NCI-H187 treated with DMSO at 0.1 percent for 48 hours (cell line): Measurements from ENCODE around the gene CRELD2.

Source experiments
- DNase-seq: peaks from one replicate; lab custom pipeline; 2025; lab: John Stamatoyannopoulos, UW

Gene CRELD2

GRCh38 chr22:49946612-49947295, 28.3 kb downstream of the CRELD2 start:
- no peak for DNase-seq

GRCh38 chr22:49947296-49947622, 28.8 kb downstream of the CRELD2 start:
- no peak for DNase-seq

- no peak for DNase-seq
These were observed 29.9 kb downstream of the CRELD2 start for GRCh38 chr22:49948116-49948957.

DNA sequence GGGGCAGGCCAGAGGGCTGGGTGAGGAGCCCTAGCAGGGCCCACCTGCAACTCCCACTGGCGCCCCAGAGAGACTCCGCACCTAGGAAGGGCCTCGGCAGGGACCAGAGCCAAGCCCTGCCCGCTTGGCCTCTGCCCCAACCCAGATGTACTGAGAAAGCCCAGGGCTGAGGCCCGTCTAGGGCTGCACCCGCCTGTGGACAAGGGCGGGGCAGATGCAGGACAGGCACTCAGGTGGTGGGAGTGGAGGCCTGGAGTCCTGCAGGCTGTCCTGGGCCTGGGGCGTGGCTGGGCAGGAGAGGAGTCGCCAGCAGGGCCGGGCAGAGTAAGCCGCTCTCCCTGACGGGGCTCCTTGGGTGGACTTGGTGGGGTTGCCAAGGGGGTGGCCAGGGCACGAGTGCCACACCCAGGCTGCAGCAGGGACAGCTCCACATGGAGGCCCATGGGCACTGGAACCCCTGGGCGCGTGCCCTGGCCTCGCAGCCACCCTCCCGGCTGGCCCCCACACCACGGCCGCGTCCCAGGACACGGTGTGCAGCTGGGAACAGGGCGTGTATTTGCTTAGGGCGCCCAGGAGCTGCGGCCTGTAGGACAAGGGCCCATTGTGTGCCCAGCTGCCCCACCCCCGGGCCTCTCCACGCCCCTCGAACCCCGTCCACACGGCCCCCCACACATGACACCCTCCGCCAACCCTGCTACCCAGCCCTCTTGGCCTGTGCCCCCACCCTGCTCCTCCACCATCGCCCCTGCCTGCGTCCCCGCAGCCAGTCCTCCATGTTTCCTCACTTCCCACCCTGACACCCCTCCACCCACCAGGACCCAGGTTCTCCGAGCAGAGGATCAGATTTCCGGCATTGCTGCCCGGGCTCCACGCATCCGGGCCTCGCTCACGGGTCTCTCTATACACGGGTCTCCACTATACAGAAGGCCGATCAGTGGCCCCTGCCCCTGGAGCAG, 30.8 kb downstream of the CRELD2 start:
- no peak for DNase-seq

- no peak for DNase-seq
These were observed 31.5 kb downstream of the CRELD2 start for GRCh38 chr22:49949914-49950292.

GRCh38 chr22:49950396-49950994, 32.1 kb downstream of the CRELD2 start:
- no peak for DNase-seq

GRCh38 chr22:49951000-49951677, 32.7 kb downstream of the CRELD2 start:
- no peak for DNase-seq

- DNase-seq, result no peak
These were observed 33.2 kb downstream of the CRELD2 start for GRCh38 chr22:49951678-49951985.

DNA sequence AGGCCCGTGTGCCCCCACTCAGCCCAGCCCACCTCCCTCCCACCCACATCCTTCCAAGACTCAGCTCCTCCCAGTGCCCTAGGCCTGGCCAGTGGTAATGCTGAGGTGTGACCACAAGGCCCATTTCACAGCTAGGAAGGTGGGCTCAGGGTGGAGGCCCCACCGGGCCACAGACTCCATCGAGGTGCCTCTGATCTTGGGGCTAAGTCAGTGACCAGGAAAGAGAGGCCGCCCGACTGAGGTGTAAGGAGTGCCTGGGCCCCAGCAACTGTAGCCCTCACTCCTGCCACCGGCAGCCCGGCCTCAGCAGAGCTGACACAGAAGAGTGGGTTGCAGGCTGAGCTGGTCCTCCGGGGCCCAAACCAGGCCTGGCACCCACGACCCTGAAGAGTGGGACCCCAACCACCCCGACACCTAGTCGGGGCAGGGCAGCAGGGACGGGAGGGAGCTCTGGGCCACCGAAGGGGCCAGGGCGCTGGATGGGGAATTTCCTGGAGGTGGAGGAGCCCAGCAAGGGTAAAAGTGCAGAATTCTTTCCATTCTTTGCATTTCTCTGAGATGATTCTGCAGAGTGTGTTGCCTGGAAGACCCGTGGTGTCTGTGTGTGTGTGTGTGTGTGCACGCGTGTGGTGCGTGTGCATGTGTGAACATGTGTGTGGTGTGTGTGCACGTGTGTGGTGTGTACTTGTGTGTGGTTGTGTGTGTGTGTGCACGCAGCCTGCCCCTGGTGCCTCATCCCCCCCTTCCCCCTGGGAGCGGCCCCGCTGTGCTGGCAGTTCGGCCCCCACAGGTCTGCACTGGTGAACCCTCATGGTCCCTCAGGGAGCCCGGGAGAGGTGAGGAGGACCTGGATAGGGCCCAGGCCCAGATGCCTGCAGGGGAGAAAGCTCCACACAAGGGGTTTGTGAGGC, 33.8 kb downstream of the CRELD2 start:
- DNase-seq, result no peak

DNA sequence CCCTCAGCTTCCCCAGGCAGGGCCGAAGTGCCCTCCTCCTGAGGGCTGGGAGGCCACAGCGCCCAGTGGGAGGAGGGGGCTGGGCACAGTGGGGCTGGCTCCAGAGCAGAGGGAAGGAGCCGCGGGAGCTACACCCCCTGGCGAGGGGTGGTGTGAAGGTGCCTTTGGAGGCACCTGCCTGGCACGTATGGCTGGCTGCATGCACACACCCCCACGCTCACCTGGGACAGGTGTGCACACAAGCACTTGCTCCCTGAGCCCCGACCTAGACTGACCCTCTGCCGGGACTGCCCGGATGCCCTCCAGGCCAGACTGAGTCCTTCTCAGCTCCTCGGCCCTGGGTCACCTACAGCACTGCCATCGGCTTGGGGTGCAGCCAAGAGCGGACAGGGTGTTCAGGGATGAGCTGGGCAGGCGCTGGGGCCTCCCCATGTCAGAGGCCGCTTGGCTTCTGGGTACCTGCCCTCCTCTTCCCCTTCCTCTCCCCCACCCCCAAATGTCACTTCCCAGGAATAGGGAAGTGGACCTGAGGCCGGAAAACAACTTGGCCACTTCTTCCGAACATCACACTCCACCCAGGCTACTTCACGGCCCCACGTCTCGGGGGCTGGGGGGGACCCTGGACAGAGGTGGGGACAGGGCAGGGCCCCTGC, 34.7 kb downstream of the CRELD2 start:
- no peak for DNase-seq

DNA sequence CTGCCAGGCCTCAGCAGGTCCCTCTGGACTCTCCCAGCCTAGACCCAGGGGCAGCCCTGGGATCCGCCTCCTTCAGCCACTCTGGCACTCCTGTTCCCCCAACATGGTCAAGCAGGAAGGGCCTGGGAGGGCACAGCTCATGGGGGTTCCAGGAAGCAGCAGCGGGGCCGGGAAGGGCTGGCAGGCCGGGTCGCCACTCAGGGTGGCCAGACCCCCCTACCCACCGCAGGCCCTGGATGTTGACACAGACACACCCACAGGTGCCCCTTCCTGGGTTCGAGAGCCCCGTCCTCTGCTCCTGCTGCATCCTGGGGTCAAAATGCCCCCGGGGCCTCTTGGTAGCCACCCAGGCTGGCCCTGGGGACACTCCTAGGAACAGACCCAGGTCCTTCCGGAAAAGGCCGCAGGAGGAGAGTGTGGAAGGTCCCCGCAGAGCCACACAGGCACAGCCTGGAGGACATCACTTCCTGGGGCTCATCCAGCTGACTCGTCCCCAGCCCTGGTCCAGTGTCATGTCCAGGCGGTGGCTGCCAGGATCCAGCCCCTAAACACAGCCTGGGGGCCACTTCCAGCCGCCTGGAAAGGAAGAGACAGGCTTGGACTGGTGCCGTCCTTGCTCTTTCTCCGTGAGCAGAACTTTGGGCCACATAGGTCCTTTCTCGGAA, 35.4 kb downstream of the CRELD2 start:
- no peak for DNase-seq

- no peak for DNase-seq
These were observed 35.9 kb downstream of the CRELD2 start for GRCh38 chr22:49954354-49954753.

GRCh38 chr22:49954991-49955580, 36.7 kb downstream of the CRELD2 start:
- no peak for DNase-seq

DNA sequence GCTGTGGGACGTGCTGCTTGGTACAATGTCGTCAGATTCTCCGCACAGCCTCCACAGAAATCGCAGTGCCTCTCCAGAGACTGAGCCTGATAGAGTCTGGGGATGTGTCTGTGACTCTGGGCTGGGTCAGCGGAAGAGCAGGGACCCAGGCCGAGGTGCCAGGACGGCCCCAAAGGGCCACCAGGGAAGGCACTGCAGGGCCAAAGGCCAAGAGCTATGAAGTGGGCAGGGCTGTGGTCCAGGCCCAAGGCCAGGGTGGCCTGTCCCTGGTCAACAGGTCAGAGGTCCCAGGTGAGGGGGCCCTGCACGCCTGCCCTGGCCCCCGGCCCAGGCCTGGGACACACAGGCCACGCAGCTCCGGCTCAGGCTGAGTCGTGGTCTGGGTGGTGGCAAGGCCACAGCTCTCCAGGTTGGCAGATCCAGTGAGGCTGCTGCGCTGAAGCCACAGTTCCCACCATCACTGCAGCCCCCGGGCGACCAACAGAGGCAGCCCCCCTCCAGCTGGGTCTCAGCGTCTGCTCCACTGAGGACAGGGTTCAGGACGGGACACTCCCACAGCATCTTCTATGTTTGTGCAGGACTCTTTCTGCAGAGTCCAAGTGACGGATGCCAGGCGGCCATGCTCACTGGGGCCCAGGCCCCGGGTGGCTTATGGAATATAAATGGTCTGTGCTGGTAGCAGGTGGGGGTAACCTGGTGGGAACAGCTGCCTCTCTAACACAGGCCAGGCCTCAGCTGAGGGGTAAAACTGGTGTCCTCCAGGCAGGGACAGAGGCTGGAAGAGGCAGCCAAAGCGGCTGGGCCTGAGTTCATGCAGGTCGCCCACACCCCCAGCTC, 37.4 kb downstream of the CRELD2 start:
- no peak for DNase-seq

DNA sequence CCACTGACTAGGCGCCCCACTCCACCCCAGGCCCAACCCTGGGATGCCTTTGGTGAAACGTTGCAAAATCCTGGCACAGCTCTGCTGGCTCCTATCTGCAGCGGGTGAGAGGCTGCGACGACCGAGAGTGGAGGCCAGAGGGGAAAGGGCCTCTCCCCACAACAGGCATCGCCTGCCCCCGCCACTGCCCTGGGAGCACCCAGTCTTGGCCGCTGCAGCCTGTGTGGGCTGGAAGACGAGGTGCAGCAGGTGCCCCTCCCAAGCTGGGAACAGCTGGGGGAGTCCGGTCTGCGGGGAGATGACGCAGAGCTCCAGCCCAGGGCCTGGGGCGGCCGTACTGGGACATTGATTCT, 38.0 kb downstream of the CRELD2 start:
- no peak for DNase-seq

DNA sequence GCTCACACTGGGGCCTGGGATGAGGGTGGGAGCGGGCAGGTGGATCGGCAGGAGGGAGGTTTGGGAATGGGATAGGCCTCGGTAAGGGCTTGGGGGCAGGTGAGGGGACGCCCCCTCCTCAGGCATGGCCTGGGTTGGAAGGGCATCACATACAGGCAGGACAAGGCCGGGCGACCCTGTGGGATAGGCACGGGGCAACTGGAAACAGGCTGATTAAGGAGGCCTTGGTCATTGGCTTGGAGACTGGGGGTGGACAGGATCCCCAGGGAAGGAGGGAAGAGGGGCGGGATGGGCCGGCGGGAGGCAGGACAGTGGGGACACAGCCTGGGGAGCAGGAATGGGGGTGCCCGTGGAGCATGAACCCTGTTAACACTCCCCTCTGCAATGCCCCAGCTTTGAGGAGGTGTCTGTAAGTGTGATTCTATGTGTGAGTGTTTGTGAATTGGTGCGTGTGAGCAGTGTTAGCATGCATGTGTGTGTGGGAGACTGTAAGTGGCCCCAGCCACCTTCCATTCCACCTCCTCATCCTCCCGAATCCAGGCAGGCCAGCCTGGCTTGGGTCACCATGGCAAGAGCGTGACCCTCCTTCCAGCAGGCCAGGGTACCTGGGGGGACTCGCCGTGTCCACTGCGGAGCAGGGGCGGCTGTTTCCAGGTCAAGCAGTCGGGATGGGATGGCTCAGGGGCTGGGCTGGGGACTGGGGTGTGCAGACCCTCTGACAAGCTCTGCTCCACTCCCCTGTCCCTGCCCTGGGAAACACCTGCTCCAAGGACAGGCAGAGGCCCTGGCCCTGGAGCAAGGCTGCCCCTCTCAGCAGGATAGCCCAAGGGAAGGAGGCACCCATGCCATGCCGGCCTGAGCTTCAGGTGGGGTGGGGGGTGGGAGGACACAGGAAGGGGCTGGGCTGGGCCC, 38.7 kb downstream of the CRELD2 start:
- no peak for DNase-seq

- DNase-seq, result no peak
These were observed 39.5 kb downstream of the CRELD2 start for GRCh38 chr22:49957826-49958365.
